Smooth muscle cell of the umbilical artery (primary cell): ENCODE results near the gene BIRC3. TPM values are rescaled to one million over a fixed set of nuclear protein-coding genes. Genes with fewer than 3 reads are reported as not detected.

Experiments used
- total RNA-seq: library from RNA; depleted of rRNA; stranded (reverse); fragments of >200 nt; gene quantifications from 2 replicates; pipeline ENCODE4 v1.2.3, GENCODE V29; 2014

Gene BIRC3
- 5.3 and 9.0 TPM in 2 replicates for total RNA-seq

DNA sequence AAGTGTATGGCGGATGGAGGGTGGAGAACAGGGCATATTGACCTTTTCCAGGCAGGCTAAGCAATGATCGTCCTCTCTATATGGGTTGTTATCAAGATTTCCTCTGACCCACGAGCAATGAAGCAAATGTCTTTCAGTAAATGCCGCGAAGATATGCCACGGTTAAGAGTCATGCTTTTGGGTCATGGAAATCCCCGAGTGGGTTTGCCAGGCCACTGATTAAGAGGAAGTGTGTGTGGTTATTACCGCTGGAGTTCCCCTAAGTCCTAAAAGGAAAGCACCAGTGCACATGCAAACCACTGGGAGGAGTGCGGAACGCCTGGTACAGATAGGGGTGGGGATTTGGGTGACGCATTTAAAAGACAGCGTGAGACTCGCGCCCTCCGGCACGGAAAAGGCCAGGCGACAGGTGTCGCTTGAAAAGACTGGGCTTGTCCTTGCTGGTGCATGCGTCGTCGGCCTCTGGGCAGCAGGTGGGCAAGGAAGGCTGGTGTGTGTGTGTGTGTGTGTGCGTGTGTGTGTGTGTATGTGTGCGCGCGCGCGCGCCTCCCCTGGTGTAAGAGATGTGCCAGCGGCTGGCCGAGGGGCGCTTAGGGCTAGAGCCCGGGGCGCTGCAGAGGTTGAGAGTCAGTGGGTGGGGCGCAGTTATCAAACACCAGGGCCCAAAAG lies at the start of gene BIRC3:
Gene BIRC3, plus strand, starts transcription at position 386 of the 669 bp plus-strand sequence. CDS start 7,026 bp downstream, outside the sequence.

GRCh38 chr11:102346748-102347461 lies 29.6 kb downstream of the BIRC3 start, which contains the start of gene BIRC2:
BIRC2 (plus strand) TSS chr11:102347214; CDS start chr11:102349855, 2,641 bp downstream.

Other genes starting within 250 kb of the BIRC3 start
- 139 and 154 TPM in 2 replicates for gene YAP1, start 207.0 kb upstream of the BIRC3 start, total RNA-seq
- 66.8 and 71.0 TPM in 2 replicates for gene BIRC2, start 29.7 kb downstream of the BIRC3 start, total RNA-seq
- 87.6 and 107 TPM in 2 replicates for gene TMEM123, start 135.3 kb downstream of the BIRC3 start, total RNA-seq
- not detected in 2 replicates for gene MMP7, start 213.3 kb downstream of the BIRC3 start, total RNA-seq